Measurements from ENCODE around the gene NINJ2. TPM values are rescaled to one million over a fixed set of nuclear protein-coding genes. Genes with fewer than 3 reads are reported as not detected.

NINJ2 gene
- polyA plus RNA-seq, 1 of the 3 experiments (the other 2 are of a cell fraction) = 0.07 TPM

DNA sequence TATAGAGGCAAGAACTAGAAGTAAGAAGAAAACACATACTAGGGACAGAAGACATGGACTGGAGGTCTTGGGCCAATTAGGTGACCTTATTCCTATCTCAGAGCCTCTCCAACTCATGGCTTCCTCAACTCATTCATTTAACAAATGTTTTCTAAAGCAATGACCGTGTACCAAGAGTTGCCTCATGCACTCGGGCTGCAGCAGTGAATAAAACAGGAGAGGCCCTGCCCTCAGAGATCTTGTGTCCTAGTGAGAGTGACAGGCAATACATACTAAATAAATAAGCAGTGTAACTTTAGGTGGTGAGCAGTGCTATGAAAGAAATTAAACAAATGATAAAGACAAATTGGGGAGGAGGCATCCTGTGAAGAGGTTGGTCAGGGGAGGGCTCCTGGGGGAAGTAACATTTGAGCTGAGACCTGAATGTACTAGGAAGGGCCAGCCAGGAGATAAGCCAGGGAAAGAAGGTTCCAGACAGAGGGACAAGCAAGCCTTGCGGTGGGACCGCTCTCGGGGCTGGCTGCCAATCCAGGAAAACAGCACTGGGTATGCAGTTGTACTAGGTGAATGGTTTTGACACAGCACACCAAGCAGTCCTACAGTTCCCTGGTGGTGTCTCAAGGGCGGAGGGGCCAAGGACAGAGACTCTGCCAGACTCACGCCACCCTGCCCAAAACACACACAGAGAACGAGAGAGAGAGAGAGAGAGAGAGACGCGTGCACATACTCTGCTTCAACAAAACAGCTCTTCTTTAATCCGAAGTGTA lies 1.3 kb downstream of the NINJ2 start:
- H3K9me3 ChIP-seq = no peaks in the 10 kb centered on the region
- H4K20me1 ChIP-seq (ENCODE audit: insufficient read depth) = no peaks in the 10 kb centered on the region
- no peaks in the 10 kb centered on the region for H3K36me3 ChIP-seq (replicated peaks in 1 of 2; ENCODE audit: control insufficient read depth in 1 of 2, insufficient read depth in 2 of 2, low read length in 1 of 2)
- WGBS (ENCODE audit: low lambda C conversion rate) = 88% methylated on average over 10 of the region's 11 CpGs
- no peaks in the 10 kb centered on the region for H3K9me2 ChIP-seq
- peaks cover 0 to 8% of the 10 kb centered on the region in 2 experiments; a peak in 1 of 4 replicates for H3K4me1 ChIP-seq (ENCODE audit: control insufficient read depth in 1 of 2, insufficient read depth in 2 of 2, low read depth in 1 of 2, low read length in 1 of 2)
- POLR2A ChIA-PET = no interaction called here
- H3K79me2 ChIP-seq (ENCODE audit: insufficient read depth) = no peaks in the 10 kb centered on the region
- no peak overlapping the region for H3K4me2 ChIP-seq
- H3F3A ChIP-seq (replicated peaks; ENCODE audit: insufficient read depth) = no peaks in the 10 kb centered on the region
- CTCF ChIA-PET = interaction anchor here (1.3 to 2.2 kb wide), 3 partner anchors 17 to 89 kb away, joined by 3 to 6 read pairs (median 5); no protein-coding TSS in a partner anchor
- no peak for DNase-seq
- peaks cover 10% of the 10 kb centered on the region; the same call in 1 of the 2 replicates for H3K27me3 ChIP-seq (ENCODE audit: insufficient read depth)
- TF ChIP-seq GABPA (IDR thresholded peaks at IDR 0.05; ENCODE audit: low read depth) (no peak), EZH2phosphoT487 (IDR thresholded peaks at IDR 0.05; ENCODE audit: borderline replicate concordance, low read depth) (no peak), FOXJ3 (CRISPR knock-in tag; IDR thresholded peaks at IDR 0.05) (no peak), IRF3 (IDR thresholded peaks at IDR 0.05; ENCODE audit: low read depth, low read length) (no peak), MAX (IDR thresholded peaks at IDR 0.05; ENCODE audit: low read depth) (no peak), RCOR1 (IDR thresholded peaks at IDR 0.05; ENCODE audit: low read length) (no peak), CHD2 (IDR thresholded peaks at IDR 0.05; ENCODE audit: low read length, partially characterized antibody) (no peak), FOSL2 (IDR thresholded peaks at IDR 0.05; ENCODE audit: borderline replicate concordance, low read depth) (no peak)
- TF ChIP-seq, protein P1, sequence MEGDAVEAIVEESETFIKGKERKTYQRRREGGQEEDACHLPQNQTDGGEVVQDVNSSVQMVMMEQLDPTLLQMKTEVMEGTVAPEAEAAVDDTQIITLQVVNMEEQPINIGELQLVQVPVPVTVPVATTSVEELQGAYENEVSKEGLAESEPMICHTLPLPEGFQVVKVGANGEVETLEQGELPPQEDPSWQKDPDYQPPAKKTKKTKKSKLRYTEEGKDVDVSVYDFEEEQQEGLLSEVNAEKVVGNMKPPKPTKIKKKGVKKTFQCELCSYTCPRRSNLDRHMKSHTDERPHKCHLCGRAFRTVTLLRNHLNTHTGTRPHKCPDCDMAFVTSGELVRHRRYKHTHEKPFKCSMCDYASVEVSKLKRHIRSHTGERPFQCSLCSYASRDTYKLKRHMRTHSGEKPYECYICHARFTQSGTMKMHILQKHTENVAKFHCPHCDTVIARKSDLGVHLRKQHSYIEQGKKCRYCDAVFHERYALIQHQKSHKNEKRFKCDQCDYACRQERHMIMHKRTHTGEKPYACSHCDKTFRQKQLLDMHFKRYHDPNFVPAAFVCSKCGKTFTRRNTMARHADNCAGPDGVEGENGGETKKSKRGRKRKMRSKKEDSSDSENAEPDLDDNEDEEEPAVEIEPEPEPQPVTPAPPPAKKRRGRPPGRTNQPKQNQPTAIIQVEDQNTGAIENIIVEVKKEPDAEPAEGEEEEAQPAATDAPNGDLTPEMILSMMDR (IDR thresholded peaks at IDR 0.05) = no peak
- H3K4me3 ChIP-seq (ENCODE audit: low read depth in 2 of 2, low read length in 1 of 2) = no peak overlapping the region
- no peak overlapping the region for H3K9ac ChIP-seq
- no peak overlapping the region for H2AFZ ChIP-seq (ENCODE audit: low read depth)
- H3K27ac ChIP-seq (ENCODE audit: low read depth in 2 of 2, low read length in 1 of 2) = no peak overlapping the region

DNA sequence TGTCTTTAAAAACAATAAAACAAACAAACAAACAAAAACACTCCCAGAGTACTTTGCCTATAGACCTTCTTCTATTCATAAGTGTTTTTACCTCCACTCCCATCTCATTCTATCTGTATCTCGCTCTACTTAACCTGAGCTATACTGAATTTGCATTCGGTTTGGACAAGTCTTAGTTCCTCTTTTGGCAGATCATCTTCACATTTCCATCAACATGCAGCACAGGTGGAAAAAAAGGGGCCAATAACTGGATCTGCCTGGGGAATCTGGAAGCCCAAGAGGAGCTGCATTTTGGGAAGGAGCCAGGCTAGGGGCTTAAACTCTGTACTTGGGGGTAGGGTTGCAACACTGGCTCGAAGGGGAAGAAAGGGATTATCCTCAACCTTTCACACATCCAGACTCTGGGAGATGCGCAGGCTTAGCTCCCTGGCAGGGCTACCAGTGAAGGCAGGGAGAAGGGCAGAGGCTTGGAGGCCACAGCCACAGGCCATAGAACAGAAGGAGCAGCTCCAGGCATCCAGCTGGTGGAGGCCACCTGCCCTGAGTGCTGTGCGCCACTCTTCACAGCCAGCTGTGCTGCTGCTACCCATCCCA lies 4.1 kb downstream of the NINJ2 start:
- TF ChIP-seq FOSL2 (IDR thresholded peaks at IDR 0.05; ENCODE audit: borderline replicate concordance, low read depth) (no peak), GATA2 (CRISPR knock-in tag; IDR thresholded peaks at IDR 0.05) (no peak), MEF2A (IDR thresholded peaks at IDR 0.05; ENCODE audit: borderline replicate concordance, low read depth) (no peak), RFX5 (IDR thresholded peaks at IDR 0.05; ENCODE audit: low read length) (no peak), ELF1 (IDR thresholded peaks at IDR 0.05) (no peak), PBX3 (IDR thresholded peaks at IDR 0.05) (no peak), YY1 (IDR thresholded peaks at IDR 0.05; ENCODE audit: low read depth) (no peak), NRF1 (IDR thresholded peaks at IDR 0.05; ENCODE audit: low read depth, low read length) (no peak)
- TF ChIP-seq, protein P2, sequence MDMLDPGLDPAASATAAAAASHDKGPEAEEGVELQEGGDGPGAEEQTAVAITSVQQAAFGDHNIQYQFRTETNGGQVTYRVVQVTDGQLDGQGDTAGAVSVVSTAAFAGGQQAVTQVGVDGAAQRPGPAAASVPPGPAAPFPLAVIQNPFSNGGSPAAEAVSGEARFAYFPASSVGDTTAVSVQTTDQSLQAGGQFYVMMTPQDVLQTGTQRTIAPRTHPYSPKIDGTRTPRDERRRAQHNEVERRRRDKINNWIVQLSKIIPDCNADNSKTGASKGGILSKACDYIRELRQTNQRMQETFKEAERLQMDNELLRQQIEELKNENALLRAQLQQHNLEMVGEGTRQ (IDR thresholded peaks at IDR 0.05; ENCODE audit: borderline replicate concordance, low read depth, low read length) = no peak
- TF ChIP-seq, protein P3, sequence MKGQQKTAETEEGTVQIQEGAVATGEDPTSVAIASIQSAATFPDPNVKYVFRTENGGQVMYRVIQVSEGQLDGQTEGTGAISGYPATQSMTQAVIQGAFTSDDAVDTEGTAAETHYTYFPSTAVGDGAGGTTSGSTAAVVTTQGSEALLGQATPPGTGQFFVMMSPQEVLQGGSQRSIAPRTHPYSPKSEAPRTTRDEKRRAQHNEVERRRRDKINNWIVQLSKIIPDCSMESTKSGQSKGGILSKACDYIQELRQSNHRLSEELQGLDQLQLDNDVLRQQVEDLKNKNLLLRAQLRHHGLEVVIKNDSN (IDR thresholded peaks at IDR 0.05; ENCODE audit: borderline replicate concordance, low read depth) = no peak
- Histone ChIP-seq H2AFZ (ENCODE audit: low read depth) (no peak overlapping the region), H3K27me3 (ENCODE audit: insufficient read depth) (peaks cover 10% of the 10 kb centered on the region; the same call in 1 of the 2 replicates), H3K27ac (ENCODE audit: low read depth in 2 of 2, low read length in 1 of 2) (no peak overlapping the region), H3K9ac (no peak overlapping the region), H3K9me3 (no peaks in the 10 kb centered on the region), H3F3A (replicated peaks; ENCODE audit: insufficient read depth) (no peaks in the 10 kb centered on the region), H3K4me1 (ENCODE audit: control insufficient read depth in 1 of 2, insufficient read depth in 2 of 2, low read depth in 1 of 2, low read length in 1 of 2) (peaks cover 0 to 8% of the 10 kb centered on the region in 2 experiments; a peak in 1 of 4 replicates), H3K79me2 (ENCODE audit: insufficient read depth) (no peaks in the 10 kb centered on the region), H3K9me2 (no peaks in the 10 kb centered on the region), H3K36me3 (replicated peaks in 1 of 2; ENCODE audit: control insufficient read depth in 1 of 2, insufficient read depth in 2 of 2, low read length in 1 of 2) (no peaks in the 10 kb centered on the region), H3K4me2 (no peak overlapping the region), H4K20me1 (ENCODE audit: insufficient read depth) (no peaks in the 10 kb centered on the region), H3K4me3 (ENCODE audit: low read depth in 2 of 2, low read length in 1 of 2) (no peak overlapping the region)
- ChIA-PET POLR2A (no interaction called here), CTCF (interaction anchor here (1.1 kb wide), 1 partner anchor 155 kb away, joined by 3 read pairs; no protein-coding TSS in a partner anchor)
- DNase-seq = no peak
- 73% methylated on average over 4 of the region's 5 CpGs for WGBS (ENCODE audit: low lambda C conversion rate)
